Measurements from ENCODE around the gene RAB22A. TPM values are rescaled to one million over a fixed set of nuclear protein-coding genes. Genes with fewer than 3 reads are reported as not detected.

RAB22A gene
- total and polyA plus RNA-seq, 7 donors = 8.0 to 21.6 (median 17.6) TPM

- Histone ChIP-seq H3K27me3 (no peaks in the 10 kb centered on the region), H3K4me1 (peaks cover 0 to 66% (median 45%) of the 10 kb centered on the region in 4 donors), H3K27ac (no peak overlapping the region), H3K9me3 (no peaks in the 10 kb centered on the region), H3K36me3 (no peaks in the 10 kb centered on the region), H3K4me3 (no peak overlapping the region)
- TF ChIP-seq CTCF (IDR thresholded peaks at IDR 0.05) = no peak
- no peak for TF ChIP-seq POLR2A (IDR thresholded peaks at IDR 0.05)
- TF ChIP-seq POLR2AphosphoS5 (IDR thresholded peaks at IDR 0.05) = no peak
- 86 to 93% methylated on average over 3 of the region's 3 CpGs for WGBS, 2 donors
- intact Hi-C loops (cut with DNase I) = no loop called here
- no peak for DNase-seq
Measured at GRCh38 chr20:58403272-58403671, 93.8 kb downstream of the RAB22A start.

GRCh38 chr20:58405504-58406291 is 96.2 kb downstream of the RAB22A start:
- intact Hi-C loops (cut with DNase I) = no loop called here
- no peak for DNase-seq
- Histone ChIP-seq H3K27ac (peak overlapping the region in 1 of 4 donors; percentile 12), H3K27me3 (no peaks in the 10 kb centered on the region), H3K36me3 (no peaks in the 10 kb centered on the region), H3K4me1 (peaks cover 0 to 67% (median 47%) of the 10 kb centered on the region in 4 donors), H3K4me3 (no peak overlapping the region), H3K9me3 (no peaks in the 10 kb centered on the region)
- TF ChIP-seq POLR2A (IDR thresholded peaks at IDR 0.05) (no peak), CTCF (IDR thresholded peaks at IDR 0.05) (no peak), EP300 (IDR thresholded peaks at IDR 0.05) (no peak), POLR2AphosphoS5 (IDR thresholded peaks at IDR 0.05) (no peak)
- WGBS, 2 donors = 88 to 89% methylated on average over 11 of the region's 11 CpGs

GRCh38 chr20:58406422-58407001 is 97.0 kb downstream of the RAB22A start:
- intact Hi-C loops (cut with DNase I) = no loop called here
- Histone ChIP-seq H3K27ac (peak overlapping the region in 1 of 4 donors; percentile 12), H3K9me3 (no peaks in the 10 kb centered on the region), H3K27me3 (no peaks in the 10 kb centered on the region), H3K4me1 (peaks cover 0 to 66% (median 40%) of the 10 kb centered on the region in 4 donors), H3K4me3 (no peak overlapping the region), H3K36me3 (no peaks in the 10 kb centered on the region)
- TF ChIP-seq POLR2AphosphoS5 (IDR thresholded peaks at IDR 0.05) (no peak), CTCF (IDR thresholded peaks at IDR 0.05) (no peak), POLR2A (IDR thresholded peaks at IDR 0.05) (no peak), EP300 (IDR thresholded peaks at IDR 0.05) (no peak)
- 69 to 82% methylated on average over 4 of the region's 4 CpGs for whole genome bisulfite sequencing, 2 donors
- DNase-seq = no peak

GRCh38 chr20:58407201-58407873 is 97.8 kb downstream of the RAB22A start:
- Histone ChIP-seq H3K36me3 (no peaks in the 10 kb centered on the region), H3K27me3 (no peaks in the 10 kb centered on the region), H3K4me1 (peaks cover 0 to 62% (median 42%) of the 10 kb centered on the region in 4 donors), H3K27ac (peak overlapping the region in 1 of 4 donors; percentile 29), H3K4me3 (no peak overlapping the region), H3K9me3 (no peaks in the 10 kb centered on the region)
- TF ChIP-seq CTCF (IDR thresholded peaks at IDR 0.05) = no peak
- no peak for TF ChIP-seq EP300 (IDR thresholded peaks at IDR 0.05)
- no peak for TF ChIP-seq POLR2A (IDR thresholded peaks at IDR 0.05)
- no peak for TF ChIP-seq POLR2AphosphoS5 (IDR thresholded peaks at IDR 0.05)
- no peak for DNase-seq
- intact Hi-C loops (cut with DNase I) = no loop called here
- 48 to 77% methylated on average over 4 of the region's 4 CpGs for WGBS, 2 donors

All from sigmoid colon (tissue), 7 donors.